ENCODE results near the gene COASY. TPM values are rescaled to one million over a fixed set of nuclear protein-coding genes. Genes with fewer than 3 reads are reported as not detected.

Gene COASY
- total RNA-seq, 1 experiment from 2014 or later: 71.5 TPM

GRCh38 chr17:42564815-42565522, 3.0 kb downstream of the COASY start:
- H3K27ac ChIP-seq (ENCODE audit: low read depth, low read length, poor library complexity, severe bottlenecking): no peak overlapping the region
- ChIA-PET CTCF (no interaction called here), POLR2A (ENCODE audit: low non-redundant PET) (no interaction called here)
- peaks cover 10% of the 10 kb centered on the region for H3K4me1 ChIP-seq (ENCODE audit: insufficient read depth, low read length, poor library complexity, severe bottlenecking)
- DNase-seq (ENCODE audit: low spot score): no peak
- H3K27me3 ChIP-seq (replicated peaks; ENCODE audit: insufficient read depth, low read depth, low read length, poor library complexity): no peaks in the 10 kb centered on the region
- no TSS peak for BruUV-seq (replicated peaks)
- peaks cover 28% of the 10 kb centered on the region for H3K36me3 ChIP-seq (ENCODE audit: insufficient read depth, low read length, poor library complexity, severe bottlenecking)
- TF ChIP-seq, protein P1, sequence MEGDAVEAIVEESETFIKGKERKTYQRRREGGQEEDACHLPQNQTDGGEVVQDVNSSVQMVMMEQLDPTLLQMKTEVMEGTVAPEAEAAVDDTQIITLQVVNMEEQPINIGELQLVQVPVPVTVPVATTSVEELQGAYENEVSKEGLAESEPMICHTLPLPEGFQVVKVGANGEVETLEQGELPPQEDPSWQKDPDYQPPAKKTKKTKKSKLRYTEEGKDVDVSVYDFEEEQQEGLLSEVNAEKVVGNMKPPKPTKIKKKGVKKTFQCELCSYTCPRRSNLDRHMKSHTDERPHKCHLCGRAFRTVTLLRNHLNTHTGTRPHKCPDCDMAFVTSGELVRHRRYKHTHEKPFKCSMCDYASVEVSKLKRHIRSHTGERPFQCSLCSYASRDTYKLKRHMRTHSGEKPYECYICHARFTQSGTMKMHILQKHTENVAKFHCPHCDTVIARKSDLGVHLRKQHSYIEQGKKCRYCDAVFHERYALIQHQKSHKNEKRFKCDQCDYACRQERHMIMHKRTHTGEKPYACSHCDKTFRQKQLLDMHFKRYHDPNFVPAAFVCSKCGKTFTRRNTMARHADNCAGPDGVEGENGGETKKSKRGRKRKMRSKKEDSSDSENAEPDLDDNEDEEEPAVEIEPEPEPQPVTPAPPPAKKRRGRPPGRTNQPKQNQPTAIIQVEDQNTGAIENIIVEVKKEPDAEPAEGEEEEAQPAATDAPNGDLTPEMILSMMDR (conservative IDR thresholded peaks at IDR 0.05; ENCODE audit: low read depth, low read length): no peak
- no peak for TF ChIP-seq EZH2 (IDR thresholded peaks at IDR 0.05; ENCODE audit: borderline replicate concordance, low read depth, low read length, poor library complexity, severe bottlenecking)
- intact Hi-C loops (cut with micrococcal nuclease; ENCODE audit: unreplicated experiment): no loop called here
- H3K9me3 ChIP-seq (ENCODE audit: low read depth, low read length, poor library complexity, severe bottlenecking): no peaks in the 10 kb centered on the region
- H3K4me3 ChIP-seq (ENCODE audit: low read depth, low read length, poor library complexity, severe bottlenecking): no peak overlapping the region

GRCh38 chr17:42565523-42566214, 3.7 kb downstream of the COASY start:
- H3K4me1 ChIP-seq (ENCODE audit: insufficient read depth, low read length, poor library complexity, severe bottlenecking): peaks cover 10% of the 10 kb centered on the region
- no peaks in the 10 kb centered on the region for H3K27me3 ChIP-seq (replicated peaks; ENCODE audit: insufficient read depth, low read depth, low read length, poor library complexity)
- POLR2A ChIA-PET (ENCODE audit: low non-redundant PET): no interaction called here
- intact Hi-C loops (cut with micrococcal nuclease; ENCODE audit: unreplicated experiment): no loop called here
- H3K36me3 ChIP-seq (ENCODE audit: insufficient read depth, low read length, poor library complexity, severe bottlenecking): peaks cover 33% of the 10 kb centered on the region
- TF ChIP-seq EZH2 (IDR thresholded peaks at IDR 0.05; ENCODE audit: borderline replicate concordance, low read depth, low read length, poor library complexity, severe bottlenecking): no peak
- TF ChIP-seq, protein P1 (conservative IDR thresholded peaks at IDR 0.05; ENCODE audit: low read depth, low read length): no peak
- CTCF ChIA-PET: no interaction called here
- no peak overlapping the region for H3K27ac ChIP-seq (ENCODE audit: low read depth, low read length, poor library complexity, severe bottlenecking)
- H3K4me3 ChIP-seq (ENCODE audit: low read depth, low read length, poor library complexity, severe bottlenecking): no peak overlapping the region
- no peaks in the 10 kb centered on the region for H3K9me3 ChIP-seq (ENCODE audit: low read depth, low read length, poor library complexity, severe bottlenecking)
- TSS peak; percentile 13 for BruUV-seq (replicated peaks)
- no peak for DNase-seq (ENCODE audit: low spot score)

- H3K4me1 ChIP-seq (ENCODE audit: insufficient read depth, low read length, poor library complexity, severe bottlenecking): peaks cover 10% of the 10 kb centered on the region
- H3K9me3 ChIP-seq (ENCODE audit: low read depth, low read length, poor library complexity, severe bottlenecking): no peaks in the 10 kb centered on the region
- no TSS peak for BruUV-seq (replicated peaks)
- peaks cover 35% of the 10 kb centered on the region for H3K36me3 ChIP-seq (ENCODE audit: insufficient read depth, low read length, poor library complexity, severe bottlenecking)
- ChIA-PET POLR2A (ENCODE audit: low non-redundant PET) (no interaction called here), CTCF (no interaction called here)
- no peaks in the 10 kb centered on the region for H3K27me3 ChIP-seq (replicated peaks; ENCODE audit: insufficient read depth, low read depth, low read length, poor library complexity)
- DNase-seq (ENCODE audit: low spot score): no peak
- TF ChIP-seq, protein P1 (conservative IDR thresholded peaks at IDR 0.05; ENCODE audit: low read depth, low read length): no peak
- TF ChIP-seq EZH2 (IDR thresholded peaks at IDR 0.05; ENCODE audit: borderline replicate concordance, low read depth, low read length, poor library complexity, severe bottlenecking): no peak
- H3K4me3 ChIP-seq (ENCODE audit: low read depth, low read length, poor library complexity, severe bottlenecking): peak overlapping the region; percentile 64
- intact Hi-C loops (cut with micrococcal nuclease; ENCODE audit: unreplicated experiment): no loop called here
- peak overlapping the region; percentile 88 for H3K27ac ChIP-seq (ENCODE audit: low read depth, low read length, poor library complexity, severe bottlenecking)
Measured at GRCh38 chr17:42566215-42566882, 4.4 kb downstream of the COASY start.
